CD4-positive, alpha-beta T cell treated with Interferon gamma for 1 hour (primary cell): ENCODE measurements around the gene AMER3.

ENCODE experiments used
- DNase-seq: peaks from one replicate; pipeline ENCODE4 v3.0.0-alpha.2; 2020

AMER3 gene

GRCh38 chr2:130786076-130786475 lies 30.7 kb downstream of the AMER3 start:
- DNase-seq, result no peak

- no peak for DNase-seq
Measured at GRCh38 chr2:130787841-130788240, 32.5 kb downstream of the AMER3 start.

- no peak for DNase-seq
Measured at GRCh38 chr2:130790312-130790711, 35.0 kb downstream of the AMER3 start.

GRCh38 chr2:130790804-130791616 lies 35.7 kb downstream of the AMER3 start:
- DNase-seq, result no peak

- no peak for DNase-seq
Measured at GRCh38 chr2:130791617-130791939, 36.2 kb downstream of the AMER3 start.

- DNase-seq, result no peak
Measured at GRCh38 chr2:130795431-130795830, 40.1 kb downstream of the AMER3 start.

GRCh38 chr2:130796290-130796689 lies 41.0 kb downstream of the AMER3 start:
- peak; percentile 11 for DNase-seq

- peak; percentile 87 for DNase-seq
Measured at GRCh38 chr2:130797493-130798435, 42.4 kb downstream of the AMER3 start.

GRCh38 chr2:130798472-130799218 lies 43.3 kb downstream of the AMER3 start:
- no peak for DNase-seq

GRCh38 chr2:130799295-130799694 lies 44.0 kb downstream of the AMER3 start:
- no peak for DNase-seq

GRCh38 chr2:130805613-130806012 lies 50.3 kb downstream of the AMER3 start:
- DNase-seq, result no peak

GRCh38 chr2:130806370-130806769 lies 51.0 kb downstream of the AMER3 start:
- DNase-seq, result no peak

GRCh38 chr2:130807659-130808385 lies 52.5 kb downstream of the AMER3 start:
- DNase-seq, result no peak

GRCh38 chr2:130808482-130809268 lies 53.3 kb downstream of the AMER3 start:
- DNase-seq, result no peak

GRCh38 chr2:130810490-130810889 lies 55.1 kb downstream of the AMER3 start:
- no peak for DNase-seq

- DNase-seq, result no peak
Measured at GRCh38 chr2:130813722-130814121, 58.4 kb downstream of the AMER3 start.

GRCh38 chr2:130814931-130815680 lies 59.8 kb downstream of the AMER3 start:
- no peak for DNase-seq
